PC-3 (cell line): Measurements from ENCODE around the gene CCDC181.

Experiments
- CTCF ChIP-seq: fragments of 300-600 bp; sonication (generic); conservative IDR thresholded peaks from 2 replicates; pipeline ENCODE4 v1.5.1; 2017; ENCODE audit warnings: antibody characterized with exemption, low read depth, mild to moderate bottlenecking, low read length
- EZH2phosphoT487 ChIP-seq: fragments of 300-600 bp; sonication (generic); IDR thresholded peaks from 2 replicates; pipeline ENCODE4 v1.6.1; 2018; ENCODE audit warnings: mild to moderate bottlenecking, antibody characterized with exemption, low read length, borderline replicate concordance

DNA sequence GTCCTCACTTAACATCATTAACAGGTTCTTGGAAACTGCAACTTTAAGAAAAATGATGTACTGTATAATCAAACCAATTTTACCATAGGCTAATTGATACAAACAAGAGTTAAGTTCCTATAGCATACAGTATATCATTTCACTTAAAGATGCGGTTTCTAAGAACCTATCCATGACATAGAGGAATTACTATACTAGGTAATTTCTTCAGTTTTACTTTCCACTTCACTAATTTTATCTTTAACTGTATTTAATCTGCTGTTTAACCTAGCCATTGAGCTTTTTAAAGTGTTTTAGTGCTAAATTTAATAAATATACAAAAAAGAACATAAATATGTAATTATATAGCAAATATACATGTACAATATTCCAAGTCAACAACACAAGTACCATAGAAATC is 30.2 kb upstream of the CCDC181 start:
- TF ChIP-seq CTCF, result no peak
- TF ChIP-seq EZH2phosphoT487, result no peak
